ENCODE measurements around the gene DHRS2. TPM values are rescaled to one million over a fixed set of nuclear protein-coding genes. Genes with fewer than 3 reads are reported as not detected.
A peak's percentile ranks its signal among the peaks of the same experiment; 100 is the strongest.

DHRS2 gene
- total RNA-seq, 1 donor from 2014 or later = not detected

DNA sequence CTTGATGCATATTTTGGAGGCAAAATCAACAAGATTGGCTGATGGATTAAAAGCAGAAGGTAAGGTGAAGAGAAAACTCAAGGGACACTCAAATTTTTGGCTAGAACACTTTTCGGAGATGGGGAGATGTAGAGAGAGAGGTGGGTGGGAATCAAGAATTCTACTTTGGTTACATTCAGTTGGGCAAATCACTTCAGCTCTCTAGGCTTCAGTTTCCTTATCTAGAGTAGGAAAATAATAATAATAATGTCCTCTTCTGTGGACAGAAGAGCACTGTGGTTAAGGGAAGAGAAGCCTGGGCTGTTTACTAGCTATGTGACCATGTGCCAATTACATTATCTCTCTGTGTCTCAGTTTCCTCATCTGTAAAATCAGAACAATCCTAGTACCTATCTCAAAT, 23.4 kb upstream of the DHRS2 start:
- Mint-ChIP-seq H3K9me3 (ENCODE audit: unreplicated experiment) (no peaks in the 10 kb centered on the region), H3K27me3 (ENCODE audit: unreplicated experiment) (peaks cover 25% of the 10 kb centered on the region), H3K4me1 (ENCODE audit: unreplicated experiment) (no peaks in the 10 kb centered on the region)

GRCh38 chr14:23613242-23614070, 22.7 kb upstream of the DHRS2 start:
- no peaks in the 10 kb centered on the region for H3K9me3 Mint-ChIP-seq (ENCODE audit: unreplicated experiment)
- H3K4me3 Mint-ChIP-seq (ENCODE audit: unreplicated experiment) = no peak overlapping the region
- TF ChIP-seq, protein P1, sequence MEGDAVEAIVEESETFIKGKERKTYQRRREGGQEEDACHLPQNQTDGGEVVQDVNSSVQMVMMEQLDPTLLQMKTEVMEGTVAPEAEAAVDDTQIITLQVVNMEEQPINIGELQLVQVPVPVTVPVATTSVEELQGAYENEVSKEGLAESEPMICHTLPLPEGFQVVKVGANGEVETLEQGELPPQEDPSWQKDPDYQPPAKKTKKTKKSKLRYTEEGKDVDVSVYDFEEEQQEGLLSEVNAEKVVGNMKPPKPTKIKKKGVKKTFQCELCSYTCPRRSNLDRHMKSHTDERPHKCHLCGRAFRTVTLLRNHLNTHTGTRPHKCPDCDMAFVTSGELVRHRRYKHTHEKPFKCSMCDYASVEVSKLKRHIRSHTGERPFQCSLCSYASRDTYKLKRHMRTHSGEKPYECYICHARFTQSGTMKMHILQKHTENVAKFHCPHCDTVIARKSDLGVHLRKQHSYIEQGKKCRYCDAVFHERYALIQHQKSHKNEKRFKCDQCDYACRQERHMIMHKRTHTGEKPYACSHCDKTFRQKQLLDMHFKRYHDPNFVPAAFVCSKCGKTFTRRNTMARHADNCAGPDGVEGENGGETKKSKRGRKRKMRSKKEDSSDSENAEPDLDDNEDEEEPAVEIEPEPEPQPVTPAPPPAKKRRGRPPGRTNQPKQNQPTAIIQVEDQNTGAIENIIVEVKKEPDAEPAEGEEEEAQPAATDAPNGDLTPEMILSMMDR (IDR thresholded peaks at IDR 0.05) = no peak
- peaks cover 30% of the 10 kb centered on the region for H3K27me3 Mint-ChIP-seq (ENCODE audit: unreplicated experiment)
- no peak overlapping the region for H3K27ac Mint-ChIP-seq (ENCODE audit: unreplicated experiment)
- no peaks in the 10 kb centered on the region for H3K4me1 Mint-ChIP-seq (ENCODE audit: unreplicated experiment)
- H3K36me3 Mint-ChIP-seq (ENCODE audit: unreplicated experiment) = no peaks in the 10 kb centered on the region
- DNase-seq (ENCODE audit: extremely low spot score, unreplicated experiment) = peak; percentile 34

More for the DNA sequence above, 23.4 kb upstream of the DHRS2 start:
- Mint-ChIP-seq H3K27ac (ENCODE audit: unreplicated experiment) (no peak overlapping the region), H3K4me3 (ENCODE audit: unreplicated experiment) (no peak overlapping the region), H3K36me3 (ENCODE audit: unreplicated experiment) (no peaks in the 10 kb centered on the region)
- DNase-seq (ENCODE audit: extremely low spot score, unreplicated experiment) = no peak
- TF ChIP-seq, protein P1 (IDR thresholded peaks at IDR 0.05) = no peak

- DNase-seq (ENCODE audit: extremely low spot score, unreplicated experiment) = peak; percentile 66
- no peaks in the 10 kb centered on the region for H3K9me3 Mint-ChIP-seq (ENCODE audit: unreplicated experiment)
- no peak overlapping the region for H3K4me3 Mint-ChIP-seq (ENCODE audit: unreplicated experiment)
- no peaks in the 10 kb centered on the region for H3K36me3 Mint-ChIP-seq (ENCODE audit: unreplicated experiment)
- peaks cover 29% of the 10 kb centered on the region for H3K27me3 Mint-ChIP-seq (ENCODE audit: unreplicated experiment)
- TF ChIP-seq, protein P1 (IDR thresholded peaks at IDR 0.05) = no peak
- H3K27ac Mint-ChIP-seq (ENCODE audit: unreplicated experiment) = no peak overlapping the region
- no peaks in the 10 kb centered on the region for H3K4me1 Mint-ChIP-seq (ENCODE audit: unreplicated experiment)
Measured at GRCh38 chr14:23614395-23614828, 21.8 kb upstream of the DHRS2 start.

DNA sequence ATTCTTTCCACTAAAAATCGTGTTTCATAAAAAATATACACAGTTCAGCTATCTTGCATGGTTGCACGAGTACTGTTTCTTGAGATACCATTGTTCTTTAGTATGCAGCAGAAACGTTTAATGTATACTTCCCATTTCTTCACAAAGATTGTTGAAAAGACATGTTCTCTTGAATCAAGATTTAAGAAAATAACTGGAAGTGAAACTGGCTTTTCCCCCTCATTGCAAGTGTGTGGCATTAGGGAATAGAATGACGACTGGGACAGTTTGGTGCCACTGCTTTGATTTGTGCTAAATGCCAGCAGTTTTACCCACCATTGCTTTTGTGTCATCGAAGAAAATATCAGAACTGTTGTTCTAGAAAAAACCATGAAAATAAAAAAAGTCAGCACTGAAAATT, 20.3 kb upstream of the DHRS2 start:
- no peak for DNase-seq (ENCODE audit: extremely low spot score, unreplicated experiment)
- Mint-ChIP-seq H3K27me3 (ENCODE audit: unreplicated experiment) (peaks cover 32% of the 10 kb centered on the region), H3K27ac (ENCODE audit: unreplicated experiment) (no peak overlapping the region), H3K4me3 (ENCODE audit: unreplicated experiment) (no peak overlapping the region), H3K4me1 (ENCODE audit: unreplicated experiment) (no peaks in the 10 kb centered on the region), H3K36me3 (ENCODE audit: unreplicated experiment) (no peaks in the 10 kb centered on the region), H3K9me3 (ENCODE audit: unreplicated experiment) (no peaks in the 10 kb centered on the region)
- TF ChIP-seq, protein P1 (IDR thresholded peaks at IDR 0.05) = no peak

DNA sequence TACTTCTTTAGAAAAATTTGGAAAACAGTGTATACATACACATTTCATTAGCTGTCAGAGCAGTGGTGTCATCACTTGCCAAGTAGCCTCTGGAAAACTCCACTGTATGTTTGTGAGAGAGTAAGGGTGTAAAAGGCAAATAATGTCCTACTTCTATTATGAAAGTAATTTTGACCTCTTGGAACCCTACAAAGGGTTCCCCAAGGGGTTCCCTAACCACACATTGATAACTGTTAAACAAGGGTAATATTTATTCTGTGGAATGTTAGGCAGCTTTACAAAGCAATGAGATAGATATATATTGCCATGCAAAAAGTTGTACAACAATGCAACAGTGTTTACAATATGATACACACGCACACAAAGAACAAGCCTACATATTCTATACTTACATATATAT, 18.6 kb upstream of the DHRS2 start:
- Mint-ChIP-seq H3K27me3 (ENCODE audit: unreplicated experiment) (peaks cover 27% of the 10 kb centered on the region), H3K9me3 (ENCODE audit: unreplicated experiment) (no peaks in the 10 kb centered on the region), H3K36me3 (ENCODE audit: unreplicated experiment) (no peaks in the 10 kb centered on the region), H3K4me1 (ENCODE audit: unreplicated experiment) (no peaks in the 10 kb centered on the region), H3K27ac (ENCODE audit: unreplicated experiment) (no peak overlapping the region), H3K4me3 (ENCODE audit: unreplicated experiment) (no peak overlapping the region)
- no peak for DNase-seq (ENCODE audit: extremely low spot score, unreplicated experiment)
- TF ChIP-seq, protein P1 (IDR thresholded peaks at IDR 0.05) = no peak
